H1 (cell line): ENCODE results near the gene PRELID2. TPM values are rescaled to one million over a fixed set of nuclear protein-coding genes. Genes with fewer than 3 reads are reported as not detected.

Experiments used
- CTCF ChIA-PET: fragments of 300-600 bp; sonication (Branson Sonifier 250); formaldehyde crosslinking; loops from one replicate; lab custom pipeline; 2021; ENCODE audit not compliant: partially characterized antibody; lab: Charles Lee
- POLR2A ChIA-PET: fragments of 300-600 bp; sonication (Branson Sonifier 250); formaldehyde crosslinking; loops from one replicate; lab custom pipeline; 2021; ENCODE audit warnings: inconsistent platforms; ENCODE audit not compliant: partially characterized antibody; lab: Charles Lee
- DNase-seq, 2 experiments: peaks; one replicate each; pipeline versions ENCODE4 v3.0.0 to v3.0.0-alpha.2; 2010 to 2022; ENCODE audit warnings: low spot score in 2 of 2, low read depth in 1 of 2, mixed read lengths in 1 of 2
- FAIRE-seq: peaks from 2 replicates; lab custom pipeline; 2011; peaks lifted over from hg19 to GRCh38; lab: Jason Lieb, UNC
- H2AFZ ChIP-seq: 2 replicates; pipeline ENCODE4 v1.8.1; 2012; ENCODE audit warnings: low read length, inconsistent platforms
- H2AK5ac ChIP-seq: 2 replicates; pipeline ENCODE4 v1.6.1; 2013; ENCODE audit warnings: low read depth, low read length
- H2BK120ac ChIP-seq: replicated peaks from 2 replicates; pipeline ENCODE3; 2013; ENCODE audit warnings: low read depth, low read length, inconsistent platforms
- H2BK12ac ChIP-seq: 2 replicates; pipeline ENCODE4 v1.6.1; 2013; ENCODE audit warnings: low read depth, low read length
- H2BK15ac ChIP-seq: 2 replicates; pipeline ENCODE4 v1.6.1; 2013; ENCODE audit warnings: low read length
- H2BK20ac ChIP-seq: 2 replicates; pipeline ENCODE4 v1.6.1; 2013; ENCODE audit warnings: low read length
- H2BK5ac ChIP-seq: 2 replicates; pipeline ENCODE4 v1.6.1; 2013; ENCODE audit warnings: low read depth, low read length
- H3K14ac ChIP-seq: 2 replicates; pipeline ENCODE4 v1.6.1; 2013; ENCODE audit warnings: inconsistent platforms; ENCODE audit not compliant: insufficient read length
- H3K18ac ChIP-seq: 2 replicates; pipeline ENCODE4 v1.6.1; 2013; ENCODE audit warnings: low read length; ENCODE audit errors: extremely low read depth
- H3K23ac ChIP-seq: 2 replicates; pipeline ENCODE4 v1.6.1; 2013; ENCODE audit warnings: inconsistent platforms; ENCODE audit not compliant: insufficient read length
- H3K23me2 ChIP-seq: 2 replicates; pipeline ENCODE4 v1.6.1; 2013; ENCODE audit warnings: low read depth, low read length
- H3K27ac ChIP-seq: 2 replicates; pipeline ENCODE4 v1.6.1; 2011; ENCODE audit warnings: low read depth, low read length, inconsistent platforms
- H3K27me3 ChIP-seq, 4 experiments: replicated peaks in 1 of 4; 1 replicate in 1 of 4; 2 replicates in 3 of 4; pipeline versions ENCODE4 v1.6.1 to v1.8.1; 2011 to 2013; ENCODE audit warnings: low read length in 3 of 4, mild to moderate bottlenecking in 3 of 4, inconsistent platforms in 2 of 4, mixed read lengths in 2 of 4, moderate library complexity in 1 of 4; ENCODE audit not compliant: control insufficient read depth in 3 of 4, insufficient read depth in 3 of 4; ENCODE audit errors: extremely low read depth in 1 of 4
- H3K36me3 ChIP-seq, 4 experiments: 2 replicates each; pipeline versions ENCODE4 v1.6.1 to v1.8.1; 2011 to 2013; ENCODE audit warnings: mild to moderate bottlenecking in 4 of 4, low read length in 3 of 4, moderate library complexity in 2 of 4, control low read depth in 1 of 4, inconsistent platforms in 1 of 4; ENCODE audit not compliant: insufficient read depth in 4 of 4, control insufficient read depth in 2 of 4
- H3K4ac ChIP-seq: replicated peaks from 2 replicates; pipeline ENCODE3; 2013; ENCODE audit warnings: low read length, low read depth, mixed read lengths, inconsistent platforms; ENCODE audit not compliant: insufficient read length
- H3K4me1 ChIP-seq, 4 experiments: replicated peaks in 1 of 4; 1 replicate in 1 of 4; 2 replicates in 3 of 4; pipeline versions ENCODE4 v1.6.1 to v1.8.1; 2011 to 2013; ENCODE audit warnings: low read length in 3 of 4, inconsistent platforms in 2 of 4, mixed read lengths in 1 of 4; ENCODE audit not compliant: insufficient read depth in 4 of 4, control insufficient read depth in 3 of 4
- H3K4me2 ChIP-seq, 2 experiments: 2 replicates each; pipeline versions ENCODE4 v1.6.1 to v1.8.1; 2011 to 2013; ENCODE audit warnings: low read depth in 2 of 2, low read length in 2 of 2, control low read depth in 1 of 2, inconsistent platforms in 1 of 2, mild to moderate bottlenecking in 1 of 2; ENCODE audit not compliant: insufficient read depth in 1 of 2
- H3K4me3 ChIP-seq, 4 experiments: fragments of 200-600, 300-600 bp in 1 of 4; sonication (generic), shearing (Covaris generic), sonication (Bioruptor Twin) in 1 of 4; 2 replicates each; pipeline versions ENCODE4 v1.5.1 to v1.8.1; 2011 to 2016; ENCODE audit warnings: low read length in 4 of 4, low read depth in 3 of 4, control low read depth in 2 of 4, inconsistent platforms in 2 of 4, mild to moderate bottlenecking in 2 of 4, mixed read lengths in 1 of 4, moderate library complexity in 1 of 4; ENCODE audit not compliant: insufficient read depth in 2 of 4; ENCODE audit errors: extremely low read depth in 1 of 4
- H3K56ac ChIP-seq: replicated peaks from 2 replicates; pipeline ENCODE3; 2013; ENCODE audit warnings: low read depth, mild to moderate bottlenecking, mixed read lengths, low read length, inconsistent platforms; ENCODE audit not compliant: insufficient read length
- H3K79me1 ChIP-seq: 2 replicates; pipeline ENCODE4 v1.6.1; 2013; ENCODE audit warnings: low read depth, low read length, control low read depth
- H3K79me2 ChIP-seq, 2 experiments: 2 replicates each; pipeline versions ENCODE4 v1.6.1 to v1.8.1; 2012 to 2013; ENCODE audit warnings: low read length in 2 of 2, mild to moderate bottlenecking in 2 of 2, inconsistent platforms in 1 of 2; ENCODE audit not compliant: insufficient read depth in 2 of 2, control insufficient read depth in 1 of 2
- H3K9ac ChIP-seq, 4 experiments: replicated peaks in 1 of 4; 1 replicate in 1 of 4; 2 replicates in 3 of 4; pipeline versions ENCODE4 v1.6.1 to v1.8.1; 2011 to 2013; ENCODE audit warnings: low read depth in 3 of 4, low read length in 3 of 4, control low read depth in 2 of 4, mild to moderate bottlenecking in 2 of 4, moderate library complexity in 2 of 4, inconsistent platforms in 1 of 4; ENCODE audit errors: extremely low read depth in 1 of 4
- H3K9me3 ChIP-seq, 2 experiments: 2 replicates each; pipeline versions ENCODE4 v1.6.1 to v1.8.1; 2012 to 2013; ENCODE audit warnings: mild to moderate bottlenecking in 2 of 2, moderate library complexity in 2 of 2, control low read depth in 1 of 2, inconsistent platforms in 1 of 2, low read depth in 1 of 2, low read length in 1 of 2, mixed read lengths in 1 of 2; ENCODE audit not compliant: insufficient read depth in 2 of 2
- H4K20me1 ChIP-seq, 2 experiments: replicated peaks in 1 of 2; 2 replicates each; pipeline versions ENCODE3 to v1.8.1; 2011 to 2013; ENCODE audit warnings: inconsistent platforms in 2 of 2, low read length in 2 of 2, mild to moderate bottlenecking in 1 of 2; ENCODE audit not compliant: insufficient read depth in 2 of 2, control insufficient read depth in 1 of 2
- H4K5ac ChIP-seq: 2 replicates; pipeline ENCODE4 v1.6.1; 2013; ENCODE audit warnings: low read length, low read depth, mixed read lengths, inconsistent platforms; ENCODE audit not compliant: insufficient read length
- H4K8ac ChIP-seq: 2 replicates; pipeline ENCODE4 v1.8.0; 2013; ENCODE audit warnings: mild to moderate bottlenecking, moderate library complexity, low read length, inconsistent platforms; ENCODE audit not compliant: insufficient read depth; ENCODE audit errors: extremely low read depth
- H4K91ac ChIP-seq: replicated peaks from 2 replicates; pipeline ENCODE3; 2013; ENCODE audit warnings: low read length, mixed read lengths, inconsistent platforms; ENCODE audit not compliant: insufficient read length
- BCL11A ChIP-seq, 2 experiments: IDR thresholded peaks; one replicate each; pipeline ENCODE4 v1.6.1; 2011; ENCODE audit warnings: low read depth in 2 of 2, low read length in 2 of 2, mild to moderate bottlenecking in 2 of 2
- KDM4A ChIP-seq: IDR thresholded peaks from one replicate; pipeline ENCODE4 v1.7.1; 2012; ENCODE audit warnings: low read depth, mild to moderate bottlenecking, moderate library complexity, low read length, inconsistent platforms; ENCODE audit not compliant: severe bottlenecking
- YY1 ChIP-seq: IDR thresholded peaks from 2 replicates; pipeline ENCODE4 v1.6.1; 2011; ENCODE audit warnings: low read depth, mild to moderate bottlenecking, low read length
- WGBS, 2 experiments: shearing (Covaris generic) in 1 of 2; methylation state at CpG; one replicate each; pipeline versions ENCODE4 v1.1.6 to v1.1.7; 2013 to 2015; ENCODE audit warnings: low lambda C conversion rate in 2 of 2, mixed read lengths in 2 of 2, inconsistent platforms in 1 of 2, low coverage in 1 of 2, missing lambda C conversion rate in 1 of 2; ENCODE audit not compliant: insufficient replicate concordance in 2 of 2, insufficient coverage in 1 of 2, insufficient read length in 1 of 2; ENCODE audit errors: extremely low coverage in 1 of 2, missing lambda C conversion rate in 1 of 2; 5-methylcytosine and 5-hydroxymethylcytosine counted together
- polyA plus RNA-seq, 7 experiments: library from polyadenylated mRNA; depleted of rRNA in 3 of 7; stranded (reverse) in 5 of 7; unstranded in 2 of 7; fragments of >200 nt in 5 of 7; fragments of 200-250 nt in 2 of 7; gene quantifications; 1 replicate in 5 of 7; 2 replicates in 1 of 7; 4 replicates in 1 of 7; pipeline versions ENCODE4 v1.2.1 to v1.2.3, GENCODE V29; 2011 to 2013; ENCODE audit warnings: missing spikeins in 2 of 7, mixed read lengths in 2 of 7
- total RNA-seq: library from RNA; stranded (reverse); fragmentation: NEBNext Ultra II Directional; extraction: Animal tissue kit (Norgen Biotek cat#: 25700); gene quantifications from 2 replicates; pipeline ENCODE4 v1.2.1, GENCODE V29; 2021

Gene PRELID2
- total and polyA plus RNA-seq, 2 of the 8 experiments (the other 6 are each of a cell fraction or from before 2014, with no cell fraction given): 2.2 to 7.8 TPM

- H3K27ac ChIP-seq: no peak overlapping the region
These were observed 54.2 kb downstream of the PRELID2 start for GRCh38 chr5:145780982-145781381.

More at GRCh38 chr5:145780982-145781381, 54.2 kb downstream of the PRELID2 start:
- 96% methylated on average over 2 of the region's 2 CpGs; no CpG with 5 or more reads in 1 of the 2 experiments for WGBS, 2 experiments
- Histone ChIP-seq H3K79me1 (no peaks in the 10 kb centered on the region), H3K23me2 (no peaks in the 10 kb centered on the region), H2BK12ac (no peak overlapping the region), H2BK20ac (no peak overlapping the region), H3K79me2 (no peaks in the 10 kb centered on the region), H2AK5ac (no peak overlapping the region), H2BK5ac (no peak overlapping the region), H3K14ac (no peak overlapping the region), H3K36me3 (no peaks in the 10 kb centered on the region), H3K27me3 (no peaks in the 10 kb centered on the region), H3K18ac (no peak overlapping the region), H4K91ac (no peak overlapping the region), H2BK15ac (no peak overlapping the region), H3K23ac (no peak overlapping the region), H3K4me1 (peaks cover 0 to 2% (median 0%) of the 10 kb centered on the region in 4 experiments; a peak in 1 of 7 replicates), H3K4me3 (no peak overlapping the region), H3K56ac (no peak overlapping the region), H4K5ac (no peak overlapping the region), H4K20me1 (no peaks in the 10 kb centered on the region), H2BK120ac (no peak overlapping the region), H3K9me3 (peaks cover 4 to 9% of the 10 kb centered on the region in 2 experiments; a peak in 1 of 4 replicates), H2AFZ (no peak overlapping the region), H3K4ac (no peak overlapping the region), H3K4me2 (no peak overlapping the region), H4K8ac (no peak overlapping the region), H3K9ac (no peak overlapping the region)
- FAIRE-seq (peak; percentile 48), DNase-seq (no peak)
- CTCF ChIA-PET: interaction anchor here (0.9 to 1.8 kb wide), 4 partner anchors 12 to 49 kb away, joined by 3 to 5 read pairs (median 4); no protein-coding TSS in a partner anchor
- TF ChIP-seq BCL11A (IDR thresholded peaks at IDR 0.05; ENCODE audit: low read depth in 2 of 2, low read length in 2 of 2): no peak
- TF ChIP-seq YY1: no peak
- TF ChIP-seq KDM4A: no peak
- POLR2A ChIA-PET: no interaction called here
